Spleen (tissue), 11 donors: Measurements from ENCODE around the gene SNX30. TPM values are rescaled to one million over a fixed set of nuclear protein-coding genes. Genes with fewer than 3 reads are reported as not detected.
A peak's percentile ranks its signal among the peaks of the same experiment; 100 is the strongest.

Experiments
- DNase-seq: peaks from one replicate; pipeline ENCODE4 v3.0.0-alpha.2; 2020
- H3K27ac ChIP-seq, 8 donors: fragments of 200-600 bp; sonication (generic) in 7 of 8; 1 replicate in 4 of 8; 2 replicates in 4 of 8; pipeline versions ENCODE4 v1.5.0 to v1.8.0; 2016 to 2021; ENCODE audit warnings: inconsistent platforms in 4 of 8, mild to moderate bottlenecking in 4 of 8, moderate library complexity in 1 of 8
- H3K27me3 ChIP-seq, 7 donors: fragments of 200-600 bp; sonication (generic) in 6 of 7; replicated peaks in 1 of 7; 1 replicate in 4 of 7; 2 replicates in 3 of 7; pipeline versions ENCODE4 v1.5.0 to v1.8.0; 2016 to 2021; ENCODE audit warnings: inconsistent platforms in 3 of 7, mild to moderate bottlenecking in 1 of 7
- H3K36me3 ChIP-seq, 6 donors: fragments of 200-600 bp; sonication (generic) in 5 of 6; 1 replicate in 4 of 6; 2 replicates in 2 of 6; pipeline versions ENCODE4 v1.5.0 to v1.8.0; 2016 to 2021; ENCODE audit warnings: inconsistent platforms in 2 of 6
- H3K4me1 ChIP-seq, 6 donors: fragments of 200-600 bp; sonication (generic) in 5 of 6; 1 replicate in 3 of 6; 2 replicates in 3 of 6; pipeline versions ENCODE4 v1.5.0 to v1.8.0; 2016 to 2021; ENCODE audit warnings: inconsistent platforms in 3 of 6
- H3K4me3 ChIP-seq, 8 donors: fragments of 200-600 bp; sonication (generic) in 7 of 8; 1 replicate in 4 of 8; 2 replicates in 4 of 8; pipeline versions ENCODE4 v1.5.0 to v1.8.0; 2016 to 2021; ENCODE audit warnings: inconsistent platforms in 4 of 8, mild to moderate bottlenecking in 4 of 8, moderate library complexity in 2 of 8
- H3K9me3 ChIP-seq, 8 donors: fragments of 200-600 bp; sonication (generic) in 7 of 8; 1 replicate in 4 of 8; 2 replicates in 4 of 8; pipeline versions ENCODE4 v1.5.0 to v1.8.0; 2016 to 2021; ENCODE audit warnings: inconsistent platforms in 4 of 8
- POLR2A ChIP-seq, 3 donors: fragments of 450-650 bp; IDR thresholded peaks; one replicate each; pipeline ENCODE4 v1.5.1; 2017; ENCODE audit warnings: antibody characterized with exemption in 3 of 3, mild to moderate bottlenecking in 1 of 3
- POLR2AphosphoS5 ChIP-seq, 3 donors: sonication (generic); formaldehyde crosslinking; IDR thresholded peaks; one replicate each; pipeline ENCODE4 v1.5.1; 2017; ENCODE audit warnings: antibody characterized with exemption in 3 of 3
- WGBS, 5 donors: extraction: QIAGEN DNeasy Blood & Tissue Kit in 3 of 5; methylation state at CpG; one replicate each; pipeline versions ENCODE4 v1.1.5 to v1.1.7; 2013 to 2018; 5-methylcytosine and 5-hydroxymethylcytosine counted together
- intact Hi-C: fragments of 100-400 bp; cut with DNase I; formaldehyde crosslinking; loops from one replicate; pipeline ENCODE4 v1.15.0; 2023; ENCODE audit warnings: low total_unique reads
- polyA plus RNA-seq, 3 donors: library from polyadenylated mRNA; stranded (reverse); fragments of 200-250 nt; gene quantifications; one replicate each; pipeline ENCODE4 v1.2.1, GENCODE V29; 2013
- total RNA-seq, 7 donors: library from RNA; depleted of rRNA in 3 of 7; stranded (reverse); fragments of >200 nt in 3 of 7; fragmentation: NEBNext Ultra II Directional in 4 of 7; extraction: Animal tissue kit (Norgen Biotek cat#: 25700) in 4 of 7; gene quantifications; one replicate each; pipeline versions ENCODE4 v1.1.0 to v1.2.1, GENCODE V29; 2016 to 2021
- TF ChIP-seq, protein P1 (sequence below), 11 experiments: fragments of 200-600 bp in 7 of 11; fragments of 450-650 bp in 4 of 11; sonication (generic) in 4 of 11; IDR thresholded peaks in 8 of 11; conservative IDR thresholded peaks in 3 of 11; 1 replicate in 7 of 11; 2 replicates in 4 of 11; pipeline versions ENCODE4 v1.4.0 to v1.8.0; 2016 to 2021; ENCODE audit warnings: antibody characterized with exemption in 11 of 11, inconsistent platforms in 4 of 11, mild to moderate bottlenecking in 1 of 11
- donor health status: healthy with polysubstance abuse.
- donor health status: DM: no; HTN: no; CAD: no; lungs with moderate emphysema.
- donor health status: DM: no; HTN: no; CAD: no.
- donor health status: Bipolar disorder and iron deficiency.
- donor health status: healthy.
- donor health status: DM: no; HTN: no; CAD: no.
- donor health status: DM: yes; HTN: yes; CAD: no.

Gene SNX30
- total and polyA plus RNA-seq, 10 donors = 1.2 to 23.3 (median 14.6) TPM

DNA sequence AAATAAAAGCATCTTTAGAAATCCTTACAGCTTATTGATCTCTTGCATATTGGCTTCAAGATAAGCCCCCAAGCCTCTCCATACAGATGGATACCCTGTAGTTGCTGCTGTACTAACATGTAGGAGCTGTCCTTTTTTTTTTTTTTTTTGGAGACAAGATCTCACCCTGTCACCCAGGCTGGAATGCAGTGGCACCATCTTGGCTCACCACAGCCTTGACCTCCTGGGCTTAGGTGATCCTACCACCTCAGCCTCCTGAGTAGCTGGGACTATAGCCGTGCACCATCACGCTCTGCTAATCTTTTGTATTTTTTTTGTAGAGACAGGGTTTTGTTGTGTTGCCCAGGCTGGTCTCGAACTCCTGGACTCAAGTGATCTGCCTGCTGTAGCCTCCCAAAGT is 35.4 kb downstream of the SNX30 start:
- no peaks in the 10 kb centered on the region for H3K9me3 ChIP-seq
- no peak for DNase-seq
- H3K27me3 ChIP-seq = no peaks in the 10 kb centered on the region
- no peak overlapping the region for H3K4me3 ChIP-seq
- no peaks in the 10 kb centered on the region for H3K36me3 ChIP-seq
- TF ChIP-seq POLR2A (IDR thresholded peaks at IDR 0.05) (no peak), POLR2AphosphoS5 (IDR thresholded peaks at IDR 0.05) (no peak)
- TF ChIP-seq, protein P1, sequence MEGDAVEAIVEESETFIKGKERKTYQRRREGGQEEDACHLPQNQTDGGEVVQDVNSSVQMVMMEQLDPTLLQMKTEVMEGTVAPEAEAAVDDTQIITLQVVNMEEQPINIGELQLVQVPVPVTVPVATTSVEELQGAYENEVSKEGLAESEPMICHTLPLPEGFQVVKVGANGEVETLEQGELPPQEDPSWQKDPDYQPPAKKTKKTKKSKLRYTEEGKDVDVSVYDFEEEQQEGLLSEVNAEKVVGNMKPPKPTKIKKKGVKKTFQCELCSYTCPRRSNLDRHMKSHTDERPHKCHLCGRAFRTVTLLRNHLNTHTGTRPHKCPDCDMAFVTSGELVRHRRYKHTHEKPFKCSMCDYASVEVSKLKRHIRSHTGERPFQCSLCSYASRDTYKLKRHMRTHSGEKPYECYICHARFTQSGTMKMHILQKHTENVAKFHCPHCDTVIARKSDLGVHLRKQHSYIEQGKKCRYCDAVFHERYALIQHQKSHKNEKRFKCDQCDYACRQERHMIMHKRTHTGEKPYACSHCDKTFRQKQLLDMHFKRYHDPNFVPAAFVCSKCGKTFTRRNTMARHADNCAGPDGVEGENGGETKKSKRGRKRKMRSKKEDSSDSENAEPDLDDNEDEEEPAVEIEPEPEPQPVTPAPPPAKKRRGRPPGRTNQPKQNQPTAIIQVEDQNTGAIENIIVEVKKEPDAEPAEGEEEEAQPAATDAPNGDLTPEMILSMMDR (IDR thresholded peaks at IDR 0.05 in 8 of 11, conservative IDR thresholded peaks at IDR 0.05 in 3 of 11) = no peak
- H3K4me1 ChIP-seq = peaks cover 0 to 49% (median 12%) of the 10 kb centered on the region in 6 donors
- intact Hi-C loops = no loop called here
- WGBS, 5 donors = 94 to 98% (median 97%) methylated on average over 3 of the region's 3 CpGs
- H3K27ac ChIP-seq = no peak overlapping the region

DNA sequence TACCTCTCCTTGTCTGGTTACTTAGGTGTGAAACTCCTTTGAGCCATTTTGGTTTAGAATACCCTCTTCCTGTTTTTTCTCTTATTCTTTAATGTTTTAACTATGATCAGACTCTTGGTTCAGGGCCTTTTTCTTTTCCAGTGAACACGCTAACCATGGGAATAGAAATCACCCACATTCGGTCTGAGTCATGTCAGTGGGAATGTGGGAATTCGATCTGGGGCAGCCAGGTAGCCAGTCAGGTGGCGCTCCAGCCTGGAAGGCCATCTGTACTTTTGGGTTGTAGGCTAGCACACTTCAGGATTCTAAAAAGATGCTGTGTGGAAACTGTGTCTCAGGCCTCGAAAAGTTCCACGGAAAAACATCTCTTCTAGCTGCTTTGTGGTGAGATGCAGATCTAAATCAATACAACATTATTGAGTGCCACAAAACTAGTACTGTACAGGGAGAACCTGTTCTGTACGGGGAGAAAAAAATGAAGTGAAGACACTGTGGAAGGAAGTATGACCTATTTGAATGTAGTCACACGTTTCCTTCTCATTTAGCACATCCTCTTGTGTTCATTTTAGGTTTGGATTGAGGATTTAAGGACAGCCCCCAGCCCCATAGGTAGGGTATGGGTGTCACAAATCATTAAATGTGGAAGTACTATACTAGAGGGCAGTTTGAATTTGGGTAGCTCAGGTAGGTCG is 36.4 kb downstream of the SNX30 start:
- intact Hi-C loops = no loop called here
- WGBS, 5 donors = 63 to 74% (median 66%) methylated on average over 9 of the region's 9 CpGs

DNA sequence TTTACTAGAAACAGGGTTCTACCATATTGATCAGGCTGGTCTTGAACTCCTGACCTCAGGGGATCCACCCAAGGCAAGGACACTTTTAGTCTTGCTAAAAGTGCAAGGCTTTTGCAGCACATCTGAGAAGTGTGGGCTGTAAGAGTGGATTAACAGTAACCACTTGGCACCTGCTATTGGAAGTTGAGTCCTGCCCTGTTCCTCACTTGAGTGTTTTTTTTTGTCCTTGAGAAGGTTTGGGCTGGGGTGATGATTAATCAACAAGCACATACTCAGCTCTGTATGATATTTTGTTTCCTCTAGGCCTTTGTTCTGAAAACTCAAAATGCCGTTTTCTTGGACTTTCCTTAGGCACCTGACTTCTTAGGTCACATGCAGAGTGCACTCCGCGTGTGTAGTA is 37.4 kb downstream of the SNX30 start:
- Histone ChIP-seq H3K36me3 (no peaks in the 10 kb centered on the region), H3K4me1 (peaks cover 0 to 59% (median 15%) of the 10 kb centered on the region in 6 donors), H3K27ac (no peak overlapping the region), H3K4me3 (no peak overlapping the region), H3K9me3 (no peaks in the 10 kb centered on the region), H3K27me3 (no peaks in the 10 kb centered on the region)
- TF ChIP-seq, protein P1 (IDR thresholded peaks at IDR 0.05 in 8 of 11, conservative IDR thresholded peaks at IDR 0.05 in 3 of 11) = no peak
- no peak for TF ChIP-seq POLR2AphosphoS5 (IDR thresholded peaks at IDR 0.05)
- TF ChIP-seq POLR2A (IDR thresholded peaks at IDR 0.05) = no peak
- intact Hi-C loops = no loop called here
- 88 to 94% (median 90%) methylated on average over 3 of the region's 3 CpGs for WGBS, 5 donors
- no peak for DNase-seq

More for the DNA sequence above, 36.4 kb downstream of the SNX30 start:
- no peaks in the 10 kb centered on the region for H3K9me3 ChIP-seq
- TF ChIP-seq POLR2AphosphoS5 (IDR thresholded peaks at IDR 0.05) = no peak
- TF ChIP-seq, protein P1 (IDR thresholded peaks at IDR 0.05 in 8 of 11, conservative IDR thresholded peaks at IDR 0.05 in 3 of 11) = no peak
- no peak for TF ChIP-seq POLR2A (IDR thresholded peaks at IDR 0.05)
- H3K4me1 ChIP-seq = peaks cover 0 to 49% (median 12%) of the 10 kb centered on the region in 6 donors
- H3K27me3 ChIP-seq = no peaks in the 10 kb centered on the region
- H3K27ac ChIP-seq = peak overlapping the region in 2 of 8 donors; percentile 30 to 55
- no peaks in the 10 kb centered on the region for H3K36me3 ChIP-seq
- DNase-seq = no peak
- no peak overlapping the region for H3K4me3 ChIP-seq

DNA sequence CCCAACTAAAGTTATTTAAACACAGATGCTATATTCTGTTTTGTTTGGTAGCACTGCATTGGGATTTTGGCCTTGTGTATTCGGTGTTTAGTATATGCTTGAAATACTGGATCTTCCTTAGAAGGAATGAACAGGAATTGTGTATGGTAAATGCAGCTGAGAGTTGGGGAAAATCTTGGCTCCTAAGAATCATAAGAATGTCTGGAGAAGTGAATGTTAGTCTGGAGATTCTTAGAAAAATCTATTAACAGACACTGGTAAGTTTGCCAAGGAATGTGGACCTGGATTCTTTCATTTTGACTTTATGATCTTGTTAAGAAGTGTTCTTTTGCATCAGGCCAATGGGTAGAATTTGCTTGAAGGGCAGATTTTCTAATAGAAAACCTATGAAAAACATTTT is 38.9 kb downstream of the SNX30 start:
- no peak for DNase-seq
- Histone ChIP-seq H3K36me3 (no peaks in the 10 kb centered on the region), H3K4me3 (no peak overlapping the region), H3K27ac (no peak overlapping the region), H3K9me3 (no peaks in the 10 kb centered on the region), H3K4me1 (peaks cover 0 to 52% (median 18%) of the 10 kb centered on the region in 6 donors), H3K27me3 (no peaks in the 10 kb centered on the region)
- 83 to 88% (median 87%) methylated on average over 1 of the region's 1 CpG for WGBS, 5 donors
- TF ChIP-seq, protein P1 (IDR thresholded peaks at IDR 0.05 in 8 of 11, conservative IDR thresholded peaks at IDR 0.05 in 3 of 11) = no peak
- TF ChIP-seq POLR2A (IDR thresholded peaks at IDR 0.05) = no peak
- TF ChIP-seq POLR2AphosphoS5 (IDR thresholded peaks at IDR 0.05) = no peak
- intact Hi-C loops = no loop called here
